IMR-90 (cell line): ENCODE data around the gene GIT1. TPM values are rescaled to one million over a fixed set of nuclear protein-coding genes. Genes with fewer than 3 reads are reported as not detected.
A peak's percentile ranks its signal among the peaks of the same experiment; 100 is the strongest.

Source experiments
- ATAC-seq: fragments of 200-7000 bp; cut with Tn5 transposase; 2 replicates; pipeline ENCODE4 v1.9.1; 2020; ENCODE audit warnings: low read depth, mild to moderate bottlenecking, moderate library complexity
- BruUV-seq: library from RNA; stranded (reverse); fragments of 400-500 nt; replicated peaks from 2 replicates; lab custom pipeline; 2021; lab: Mats Ljungman, UMichigan
- CTCF ChIA-PET: fragments of 300-600 bp; formaldehyde crosslinking; extraction: SDS; loops from one replicate; lab custom pipeline; 2021; ENCODE audit warnings: antibody characterized with exemption; lab: Yijun Ruan, JAX
- POLR2A ChIA-PET: fragments of 300-600 bp; sonication (Branson Sonifier 250); formaldehyde crosslinking; loops from one replicate; lab custom pipeline; 2022; ENCODE audit warnings: antibody characterized with exemption; ENCODE audit not compliant: unreplicated experiment; lab: Charles Lee
- DNase-seq: peaks from one replicate; pipeline ENCODE4 v3.0.0; 2013
- H2AFZ ChIP-seq: replicated peaks from 2 replicates; pipeline ENCODE3; 2013; ENCODE audit warnings: low read length, mild to moderate bottlenecking; ENCODE audit not compliant: poor library complexity
- H2AK5ac ChIP-seq: 2 replicates; pipeline ENCODE4 v1.6.1; 2013; ENCODE audit warnings: low read depth, low read length, inconsistent platforms
- H2AK9ac ChIP-seq: replicated peaks from 2 replicates; pipeline ENCODE3; 2013; ENCODE audit warnings: mild to moderate bottlenecking, low read depth, low read length, moderate library complexity; ENCODE audit not compliant: poor library complexity
- H2BK120ac ChIP-seq: 2 replicates; pipeline ENCODE4 v1.6.1; 2013; ENCODE audit warnings: low read depth, low read length, inconsistent platforms
- H2BK15ac ChIP-seq: 3 replicates; pipeline ENCODE4 v1.6.1; 2013; ENCODE audit warnings: low read depth, low read length, inconsistent platforms
- H2BK20ac ChIP-seq: 2 replicates; pipeline ENCODE4 v1.6.1; 2013; ENCODE audit warnings: low read depth, mild to moderate bottlenecking, inconsistent platforms, low read length, moderate library complexity
- H2BK5ac ChIP-seq: 2 replicates; pipeline ENCODE4 v1.6.1; 2013; ENCODE audit warnings: mild to moderate bottlenecking, low read depth, low read length, inconsistent platforms; ENCODE audit not compliant: poor library complexity, severe bottlenecking
- H3K14ac ChIP-seq: replicated peaks from 2 replicates; pipeline ENCODE4 v1.6.1; 2013; ENCODE audit warnings: low read depth, low read length, inconsistent platforms
- H3K18ac ChIP-seq: 2 replicates; pipeline ENCODE4 v1.6.1; 2013; ENCODE audit warnings: low read depth, low read length, control low read depth
- H3K23ac ChIP-seq: 2 replicates; pipeline ENCODE4 v1.6.1; 2013; ENCODE audit warnings: low read depth, low read length, inconsistent platforms
- H3K27ac ChIP-seq: 2 replicates; pipeline ENCODE4 v1.5.1; 2013; ENCODE audit warnings: mild to moderate bottlenecking, control low read depth, low read length; ENCODE audit not compliant: insufficient read depth
- H3K27me3 ChIP-seq: 2 replicates; pipeline ENCODE4 v1.6.1; 2013; ENCODE audit warnings: low read length; ENCODE audit not compliant: control insufficient read depth, insufficient read depth
- H3K36me3 ChIP-seq: 2 replicates; pipeline ENCODE4 v1.6.1; 2013; ENCODE audit warnings: low read length, mixed read lengths; ENCODE audit not compliant: control insufficient read depth, insufficient read depth
- H3K4ac ChIP-seq: 2 replicates; pipeline ENCODE4 v1.6.1; 2013; ENCODE audit warnings: low read depth, low read length, inconsistent platforms
- H3K4me1 ChIP-seq: 2 replicates; pipeline ENCODE4 v1.6.1; 2013; ENCODE audit warnings: low read length, mixed read lengths; ENCODE audit not compliant: control insufficient read depth, insufficient read depth
- H3K4me2 ChIP-seq: 2 replicates; pipeline ENCODE4 v1.6.1; 2013; ENCODE audit warnings: low read depth, mild to moderate bottlenecking, control low read depth, low read length, moderate library complexity
- H3K4me3 ChIP-seq: 2 replicates; pipeline ENCODE4 v1.5.1; 2013; ENCODE audit warnings: low read depth, mild to moderate bottlenecking, control low read depth, low read length, moderate library complexity; ENCODE audit not compliant: insufficient read depth
- H3K56ac ChIP-seq: 2 replicates; pipeline ENCODE4 v1.6.1; 2013; ENCODE audit warnings: low read length, inconsistent platforms; ENCODE audit not compliant: insufficient read depth; ENCODE audit errors: extremely low read depth
- H3K79me1 ChIP-seq, 2 experiments: 2 replicates each; pipeline ENCODE4 v1.6.1; 2013; ENCODE audit warnings: low read length in 2 of 2, inconsistent platforms in 1 of 2, low read depth in 1 of 2
- H3K9ac ChIP-seq: 2 replicates; pipeline ENCODE4 v1.6.1; 2013; ENCODE audit warnings: low read depth, low read length, control low read depth
- H3K9me1 ChIP-seq: 2 replicates; pipeline ENCODE4 v1.6.1; 2013; ENCODE audit warnings: low read length, inconsistent platforms; ENCODE audit not compliant: insufficient read depth
- H3K9me3 ChIP-seq: 2 replicates; pipeline ENCODE4 v1.6.1; 2013; ENCODE audit warnings: low read length; ENCODE audit not compliant: control insufficient read depth, insufficient read depth
- H4K20me1 ChIP-seq: 2 replicates; pipeline ENCODE4 v1.6.1; 2013; ENCODE audit warnings: low read length, inconsistent platforms; ENCODE audit not compliant: insufficient read depth
- H4K5ac ChIP-seq: 2 replicates; pipeline ENCODE4 v1.6.1; 2013; ENCODE audit warnings: mild to moderate bottlenecking, low read depth, low read length, control low read depth
- H4K8ac ChIP-seq, 2 experiments: 2 replicates each; pipeline ENCODE4 v1.6.1; 2013; ENCODE audit warnings: low read depth in 2 of 2, low read length in 2 of 2, control low read depth in 1 of 2, inconsistent platforms in 1 of 2
- H4K91ac ChIP-seq: 2 replicates; pipeline ENCODE4 v1.6.1; 2013; ENCODE audit warnings: low read depth, low read length, inconsistent platforms; ENCODE audit not compliant: insufficient read depth
- BHLHE40 ChIP-seq: fragments of 150-350 bp; IDR thresholded peaks from 2 replicates; pipeline ENCODE4 v1.6.1; 2016; ENCODE audit warnings: mild to moderate bottlenecking, low read depth, low read length
- CEBPB ChIP-seq: IDR thresholded peaks from 2 replicates; pipeline ENCODE4 v1.6.1; 2012; ENCODE audit warnings: low read depth, low read length, improper control_type of control experiment
- CHD1 ChIP-seq: IDR thresholded peaks from 2 replicates; pipeline ENCODE4 v1.6.1; 2012; ENCODE audit warnings: low read depth, low read length, improper control_type of control experiment
- CTCF ChIP-seq: conservative IDR thresholded peaks from 2 replicates; pipeline ENCODE4 v1.5.1; 2012; ENCODE audit warnings: mild to moderate bottlenecking, low read depth, low read length, improper control_type of control experiment
- FOS ChIP-seq: fragments of 150-350 bp; IDR thresholded peaks from 2 replicates; pipeline ENCODE4 v1.6.1; 2016; ENCODE audit warnings: low read depth, low read length
- MAFK ChIP-seq: IDR thresholded peaks from 2 replicates; pipeline ENCODE4 v1.6.1; 2012; ENCODE audit warnings: low read depth, low read length, improper control_type of control experiment
- MAZ ChIP-seq: IDR thresholded peaks from 2 replicates; pipeline ENCODE4 v1.6.1; 2012; ENCODE audit warnings: low read depth, mild to moderate bottlenecking, low read length, improper control_type of control experiment, moderate library complexity, borderline replicate concordance
- NFE2L2 ChIP-seq: fragments of 150-350 bp; IDR thresholded peaks from 2 replicates; pipeline ENCODE4 v1.6.1; 2016; ENCODE audit warnings: low read depth, mild to moderate bottlenecking, low read length
- RAD21 ChIP-seq: IDR thresholded peaks from 2 replicates; pipeline ENCODE4 v1.6.1; 2012; ENCODE audit warnings: low read length, improper control_type of control experiment
- RCOR1 ChIP-seq: IDR thresholded peaks from 2 replicates; pipeline ENCODE4 v1.6.1; 2012; ENCODE audit warnings: mild to moderate bottlenecking, low read length, improper control_type of control experiment; ENCODE audit not compliant: insufficient replicate concordance
- SMC3 ChIP-seq: fragments of 150-350 bp; IDR thresholded peaks from 2 replicates; pipeline ENCODE4 v1.6.1; 2016; ENCODE audit warnings: low read depth, mild to moderate bottlenecking, antibody characterized with exemption, low read length, moderate library complexity
- USF2 ChIP-seq: fragments of 150-350 bp; IDR thresholded peaks from 2 replicates; pipeline ENCODE4 v1.6.1; 2017; ENCODE audit warnings: mild to moderate bottlenecking, antibody characterized with exemption, low read length, low read depth
- WGBS, 2 experiments: methylation state at CpG; one replicate each; pipeline versions ENCODE4 v1.1.5 to v1.1.7; 2013; ENCODE audit warnings: missing lambda C conversion rate in 2 of 2; ENCODE audit not compliant: insufficient read length in 1 of 2; ENCODE audit errors: extremely low coverage in 2 of 2; 5-methylcytosine and 5-hydroxymethylcytosine counted together
- dilution Hi-C: fragments of 300-500 bp; cut with HindIII; formaldehyde crosslinking; loops from one replicate; pipeline ENCODE4 v1.14.3; 2018; ENCODE audit warnings: low sequenced_read_pairs; ENCODE audit not compliant: unreplicated experiment
- in situ Hi-C: fragments of 300-500 bp; cut with MboI; formaldehyde crosslinking; loops from 3 replicates; pipeline ENCODE4 v1.14.3; 2019; ENCODE audit warnings: low sequenced_read_pairs, inconsistent platforms, mixed read lengths
- intact Hi-C: fragments of 100-400 bp; cut with micrococcal nuclease; formaldehyde crosslinking; loops from 2 replicates; pipeline ENCODE4 v1.10.0; 2022
- polyA plus RNA-seq, 3 experiments: library from polyadenylated mRNA; depleted of rRNA; stranded (reverse); fragments of >200 nt; gene quantifications; 2 replicates each; pipeline ENCODE4 v1.2.3, GENCODE V29; 2012; ENCODE audit warnings: low replicate concordance in 1 of 3
- total RNA-seq: library from RNA; depleted of rRNA; stranded (reverse); fragments of >200 nt; gene quantifications from 2 replicates; pipeline ENCODE4 v1.2.3, GENCODE V29; 2012

GIT1 gene
- total and polyA plus RNA-seq, 2 of the 4 experiments (the other 2 are of a cell fraction), result 14.2 to 34.2 TPM

- TF ChIP-seq USF2 (no peak), MAFK (no peak)
These were observed 28.2 kb upstream of the GIT1 start (continued) for GRCh38 chr17:29617481-29618271.

- H3K9me1 ChIP-seq, result peaks cover 25% of the 10 kb centered on the region
- in situ Hi-C loops, result no loop called here
- peak; percentile 38 for DNase-seq
- no peak overlapping the region; a peak in 1 of 4 replicates for H4K8ac ChIP-seq
- no peak overlapping the region for H3K23ac ChIP-seq
- POLR2A ChIA-PET, result interaction anchor here (1.0 kb wide), 1 partner anchor 144 kb away, joined by 5 read pairs; no protein-coding TSS in a partner anchor
- H3K9me3 ChIP-seq, result no peaks in the 10 kb centered on the region
- peaks cover 9% of the 10 kb centered on the region; the same call in 1 of the 2 replicates for H4K20me1 ChIP-seq
- peaks cover 0 to 21% of the 10 kb centered on the region in 2 experiments; a peak in 1 of 4 replicates for H3K79me1 ChIP-seq
- no peak overlapping the region for H3K4me2 ChIP-seq
- no peak overlapping the region for H4K5ac ChIP-seq
- H2AK5ac ChIP-seq, result no peak overlapping the region
- H3K27me3 ChIP-seq, result no peaks in the 10 kb centered on the region; the same call in 1 of the 2 replicates
- H3K27ac ChIP-seq, result no peak overlapping the region
- peaks cover 13% of the 10 kb centered on the region for H3K4me1 ChIP-seq
- CTCF ChIA-PET, result interaction anchor here (0.5 to 2.2 kb wide), 7 partner anchors 10 to 168 kb away, joined by 3 to 5 read pairs (median 3); no protein-coding TSS in a partner anchor
- H3K14ac ChIP-seq, result no peak overlapping the region
- dilution Hi-C loops, result no loop called here
- H3K18ac ChIP-seq, result no peak overlapping the region
- no peak overlapping the region for H3K9ac ChIP-seq
- peaks cover 2% of the 10 kb centered on the region; the same call in 1 of the 2 replicates for H3K36me3 ChIP-seq
- WGBS, 2 experiments, result no CpG with 5 or more reads among the region's 16 CpGs
- no peak overlapping the region for H2BK120ac ChIP-seq
- H3K4me3 ChIP-seq, result no peak overlapping the region
- peak; percentile 28; the same call in 1 of the 2 replicates for ATAC-seq
- H3K4ac ChIP-seq, result no peak overlapping the region
- H4K91ac ChIP-seq, result no peak overlapping the region
- no peak overlapping the region for H2BK5ac ChIP-seq
- peak overlapping the region; percentile 81 for H2AFZ ChIP-seq
- H2AK9ac ChIP-seq, result peak overlapping the region; percentile 25
- no peak overlapping the region for H2BK15ac ChIP-seq
- H2BK20ac ChIP-seq, result no peak overlapping the region
- no peak overlapping the region for H3K56ac ChIP-seq
- intact Hi-C loops, result no loop called here
- BruUV-seq, result no TSS peak
- TF ChIP-seq CEBPB (no peak), CTCF (peak; percentile 42), NFE2L2 (no peak), MAZ (peak; percentile 12; the same call in 1 of the 2 replicates), RAD21 (peak; percentile 15), RCOR1 (no peak), SMC3 (no peak; the same call in 1 of the 2 replicates), CHD1 (no peak), BHLHE40 (no peak), MAFK (no peak), FOS (no peak)
These were observed 27.7 kb upstream of the GIT1 start for GRCh38 chr17:29617125-29617480.
